Uterus (tissue), 4 donors: Measurements from ENCODE around the gene ADCY7. TPM values are rescaled to one million over a fixed set of nuclear protein-coding genes. Genes with fewer than 3 reads are reported as not detected.
"Not testable (repeated sequence)": the region's sequence is repeated elsewhere in the genome, so short reads cannot be mapped to it uniquely, and the experiment has no call there.

Experiments
- DNase-seq, 2 donors: peaks; one replicate each; pipeline ENCODE4 v3.0.0-alpha.2; 2019 to 2020
- H3K27ac ChIP-seq, 2 donors: fragments of 200-600 bp; sonication (generic); 1 replicate in 1 of 2; 2 replicates in 1 of 2; pipeline ENCODE4 v1.5.1; 2016 to 2018
- H3K27me3 ChIP-seq, 2 donors: fragments of 200-600 bp; sonication (generic); one replicate each; pipeline ENCODE4 v1.5.1; 2018 to 2019; ENCODE audit warnings: control low read depth in 1 of 2
- H3K36me3 ChIP-seq, 2 donors: fragments of 200-600 bp; sonication (generic); one replicate each; pipeline ENCODE4 v1.5.1; 2019; ENCODE audit warnings: control low read depth in 1 of 2
- H3K4me1 ChIP-seq, 2 donors: fragments of 200-600 bp; sonication (generic); one replicate each; pipeline ENCODE4 v1.5.1; 2018 to 2019; ENCODE audit warnings: control low read depth in 1 of 2
- H3K4me3 ChIP-seq, 2 donors: fragments of 200-600 bp; sonication (generic); 1 replicate in 1 of 2; 2 replicates in 1 of 2; pipeline ENCODE4 v1.5.1; 2018 to 2019; ENCODE audit warnings: mild to moderate bottlenecking in 1 of 2
- H3K9me3 ChIP-seq, 2 donors: fragments of 200-600 bp; sonication (generic); one replicate each; pipeline ENCODE4 v1.5.1; 2019; ENCODE audit warnings: control low read depth in 1 of 2
- POLR2A ChIP-seq, 2 donors: fragments of 450-650 bp; IDR thresholded peaks; one replicate each; pipeline ENCODE4 v1.6.1; 2016; ENCODE audit warnings: antibody characterized with exemption in 2 of 2, mild to moderate bottlenecking in 1 of 2, moderate library complexity in 1 of 2
- intact Hi-C: fragments of 100-400 bp; cut with DNase I; formaldehyde crosslinking; loops from one replicate; pipeline ENCODE4 v1.15.1; 2023; ENCODE audit warnings: low total_unique reads
- total RNA-seq, 4 donors: library from RNA; depleted of rRNA in 3 of 4; stranded (reverse); fragments of >200 nt in 3 of 4; gene quantifications; one replicate each; pipeline versions ENCODE4 v1.1.0 to v1.2.4, GENCODE V29; 2014 to 2023
- TF ChIP-seq, protein P1 (sequence below), 4 experiments: fragments of 200-600 bp in 2 of 4; fragments of 450-650 bp in 2 of 4; sonication (generic) in 2 of 4; IDR thresholded peaks; one replicate each; pipeline ENCODE4 v1.5.1; 2016 to 2019; ENCODE audit warnings: antibody characterized with exemption in 4 of 4, mild to moderate bottlenecking in 2 of 4, moderate library complexity in 1 of 4
- donor health status: DM: yes; HTN: yes; CAD: no.

The ADCY7 gene
- total RNA-seq, 4 donors from 2014 or later, result 3.3 to 25.9 (median 6.6) TPM

GRCh38 chr16:50238314-50238713 is 28.0 kb upstream of the ADCY7 start:
- Histone ChIP-seq H3K27me3 (no peaks in the 10 kb centered on the region), H3K36me3 (no peaks in the 10 kb centered on the region), H3K4me1 (no peaks in the 10 kb centered on the region), H3K27ac (no peak overlapping the region), H3K9me3 (no peaks in the 10 kb centered on the region), H3K4me3 (no peak overlapping the region)
- intact Hi-C loops, result no loop called here
- no peak for TF ChIP-seq POLR2A (IDR thresholded peaks at IDR 0.05)
- TF ChIP-seq, protein P1, sequence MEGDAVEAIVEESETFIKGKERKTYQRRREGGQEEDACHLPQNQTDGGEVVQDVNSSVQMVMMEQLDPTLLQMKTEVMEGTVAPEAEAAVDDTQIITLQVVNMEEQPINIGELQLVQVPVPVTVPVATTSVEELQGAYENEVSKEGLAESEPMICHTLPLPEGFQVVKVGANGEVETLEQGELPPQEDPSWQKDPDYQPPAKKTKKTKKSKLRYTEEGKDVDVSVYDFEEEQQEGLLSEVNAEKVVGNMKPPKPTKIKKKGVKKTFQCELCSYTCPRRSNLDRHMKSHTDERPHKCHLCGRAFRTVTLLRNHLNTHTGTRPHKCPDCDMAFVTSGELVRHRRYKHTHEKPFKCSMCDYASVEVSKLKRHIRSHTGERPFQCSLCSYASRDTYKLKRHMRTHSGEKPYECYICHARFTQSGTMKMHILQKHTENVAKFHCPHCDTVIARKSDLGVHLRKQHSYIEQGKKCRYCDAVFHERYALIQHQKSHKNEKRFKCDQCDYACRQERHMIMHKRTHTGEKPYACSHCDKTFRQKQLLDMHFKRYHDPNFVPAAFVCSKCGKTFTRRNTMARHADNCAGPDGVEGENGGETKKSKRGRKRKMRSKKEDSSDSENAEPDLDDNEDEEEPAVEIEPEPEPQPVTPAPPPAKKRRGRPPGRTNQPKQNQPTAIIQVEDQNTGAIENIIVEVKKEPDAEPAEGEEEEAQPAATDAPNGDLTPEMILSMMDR (IDR thresholded peaks at IDR 0.05), result no peak
- no peak for DNase-seq

GRCh38 chr16:50238868-50239301 is 27.5 kb upstream of the ADCY7 start:
- Histone ChIP-seq H3K4me1 (no peaks in the 10 kb centered on the region), H3K27ac (no peak overlapping the region), H3K27me3 (no peaks in the 10 kb centered on the region), H3K36me3 (no peaks in the 10 kb centered on the region), H3K9me3 (no peaks in the 10 kb centered on the region), H3K4me3 (no peak overlapping the region)
- no peak for DNase-seq
- intact Hi-C loops, result no loop called here
- no peak for TF ChIP-seq POLR2A (IDR thresholded peaks at IDR 0.05)
- TF ChIP-seq, protein P1 (IDR thresholded peaks at IDR 0.05), result no peak

DNA sequence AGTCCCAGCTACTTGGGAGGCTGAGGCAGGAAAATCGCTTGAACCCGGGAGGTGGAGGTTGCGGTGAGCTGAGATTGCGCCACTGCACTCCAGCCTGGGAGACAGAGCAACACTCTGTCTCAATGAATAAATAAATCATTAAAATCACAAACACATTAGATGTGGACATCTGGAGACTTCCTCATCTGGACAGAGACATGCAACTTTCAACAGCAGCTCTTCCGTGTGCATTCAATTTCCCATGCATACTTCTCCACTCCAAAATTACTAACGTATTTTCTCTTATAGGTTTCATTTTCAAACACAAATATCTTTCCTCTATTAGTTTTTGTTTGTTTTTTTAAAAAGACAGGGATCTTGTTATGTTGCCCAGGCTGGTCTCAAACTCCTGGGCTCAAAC is 23.3 kb upstream of the ADCY7 start:
- DNase-seq, H3K9me3 ChIP-seq, H3K27me3 ChIP-seq, H3K4me1 ChIP-seq, intact Hi-C loops, H3K36me3 ChIP-seq, H3K27ac ChIP-seq, H3K4me3 ChIP-seq: not testable (repeated sequence)

GRCh38 chr16:50244140-50244503 is 22.2 kb upstream of the ADCY7 start:
- H3K27ac ChIP-seq, result no peak overlapping the region
- H3K27me3 ChIP-seq, result no peaks in the 10 kb centered on the region
- H3K9me3 ChIP-seq, result no peaks in the 10 kb centered on the region
- no peak for TF ChIP-seq POLR2A (IDR thresholded peaks at IDR 0.05)
- TF ChIP-seq, protein P1 (IDR thresholded peaks at IDR 0.05), result no peak
- no peak overlapping the region for H3K4me3 ChIP-seq
- H3K4me1 ChIP-seq, result peaks cover 0 to 5% of the 10 kb centered on the region in 2 donors
- DNase-seq, result no peak
- intact Hi-C loops, result no loop called here
- no peaks in the 10 kb centered on the region for H3K36me3 ChIP-seq

DNA sequence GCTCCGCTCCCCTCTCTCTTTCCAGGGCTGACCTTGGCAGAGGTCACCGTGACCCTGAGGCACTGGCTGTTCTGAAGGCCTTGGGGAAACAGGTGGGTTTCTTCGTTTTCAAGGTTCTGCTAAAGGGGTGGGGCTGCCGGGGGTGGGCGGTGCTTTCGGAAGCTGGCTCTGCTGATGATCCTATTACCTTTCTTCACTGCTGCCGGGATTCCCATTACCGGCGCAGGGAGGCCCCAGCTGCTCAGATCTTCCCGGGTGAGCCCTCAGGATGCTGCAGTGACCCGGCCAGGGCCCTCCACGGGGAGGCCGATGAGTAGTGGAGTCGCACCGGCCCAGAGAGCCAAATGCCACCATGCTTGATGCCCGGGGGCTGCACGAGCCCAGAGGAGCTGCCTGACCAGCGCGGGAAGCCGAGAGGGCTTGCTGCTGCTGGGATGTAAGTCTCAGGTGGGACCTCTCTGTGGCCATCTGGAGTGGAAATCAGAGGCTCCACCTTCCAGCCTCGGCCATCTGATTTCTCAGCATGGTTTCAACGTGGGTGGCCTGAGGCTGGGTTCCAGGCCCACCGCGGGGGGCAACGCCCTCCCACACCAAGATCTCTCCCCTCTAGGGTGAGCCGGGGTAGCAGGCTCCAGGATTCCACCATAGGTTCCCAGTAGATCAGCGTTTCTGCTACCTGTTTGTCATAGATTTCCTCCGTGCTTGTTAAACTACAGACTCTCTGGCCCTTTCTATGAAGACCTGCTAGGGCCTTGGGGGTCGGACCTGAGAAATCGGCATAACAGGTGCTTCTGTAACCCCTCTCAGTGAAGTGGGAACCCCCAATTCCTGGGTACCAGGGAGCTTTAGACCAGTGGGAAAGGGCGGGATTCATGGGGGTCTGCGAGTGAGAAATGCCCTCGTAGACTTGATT is 21.6 kb upstream of the ADCY7 start:
- no peaks in the 10 kb centered on the region for H3K36me3 ChIP-seq
- no peak for DNase-seq
- TF ChIP-seq, protein P1 (IDR thresholded peaks at IDR 0.05), result no peak
- TF ChIP-seq POLR2A (IDR thresholded peaks at IDR 0.05), result no peak
- intact Hi-C loops, result no loop called here
- H3K4me3 ChIP-seq, result peak overlapping the region in 1 of 2 donors; percentile 46
- H3K9me3 ChIP-seq, result no peaks in the 10 kb centered on the region
- no peak overlapping the region for H3K27ac ChIP-seq
- H3K27me3 ChIP-seq, result no peaks in the 10 kb centered on the region
- H3K4me1 ChIP-seq, result peaks cover 0 to 5% of the 10 kb centered on the region in 2 donors
